HCT116 (cell line): ENCODE results near the gene ADRA1B. TPM values are rescaled to one million over a fixed set of nuclear protein-coding genes. Genes with fewer than 3 reads are reported as not detected.
"Not testable (repeated sequence)": the region's sequence is repeated elsewhere in the genome, so short reads cannot be mapped to it uniquely, and the experiment has no call there.

Experiments used
- ATAC-seq: fragments of 200-7000 bp; cut with Tn5 transposase; 2 replicates; pipeline ENCODE4 v1.9.1; 2020; ENCODE audit warnings: mild to moderate bottlenecking, moderate library complexity
- BruUV-seq: library from RNA; stranded (reverse); fragments of 400-500 nt; replicated peaks from 2 replicates; lab custom pipeline; 2021; lab: Mats Ljungman, UMichigan
- CTCF ChIA-PET: fragments of 300-600 bp; sonication (Branson Sonifier 250); formaldehyde crosslinking; loops from one replicate; lab custom pipeline; 2021; ENCODE audit warnings: antibody characterized with exemption; lab: Charles Lee
- POLR2A ChIA-PET: fragments of 300-600, 350-600 bp; sonication (Branson Sonifier 250); formaldehyde crosslinking; loops from one replicate; lab custom pipeline; 2021; ENCODE audit warnings: antibody characterized with exemption; lab: Charles Lee
- RAD21 ChIA-PET, 2 experiments: fragments of 300-600 bp; sonication (Branson Sonifier 250); formaldehyde crosslinking; loops; one replicate each; lab custom pipeline; 2023; ENCODE audit warnings: low total read pairs in 2 of 2; ENCODE audit not compliant: uncharacterized antibody in 2 of 2, unreplicated experiment in 2 of 2, low non-redundant PET in 1 of 2; lab: Charles Lee
- DNase-seq: peaks from one replicate; pipeline ENCODE4 v3.0.0-alpha.2; 2010; ENCODE audit warnings: low read depth, low spot score
- H2AFZ ChIP-seq: fragments of 200-600 bp; shearing (Covaris generic), sonication (generic); 2 replicates; pipeline ENCODE4 v1.6.1; 2017; ENCODE audit warnings: low read depth, mixed run types, mixed read lengths, antibody characterized with exemption, low read length; ENCODE audit not compliant: poor library complexity, severe bottlenecking
- H3K27ac ChIP-seq: 2 replicates; pipeline ENCODE4 v1.5.1; 2012; ENCODE audit warnings: low read depth, low read length
- H3K27me3 ChIP-seq: fragments of 200-600 bp; sonication (generic); 2 replicates; pipeline ENCODE4 v1.6.1; 2016; ENCODE audit warnings: mixed run types, low read length, mixed read lengths; ENCODE audit not compliant: insufficient read depth
- H3K36me3 ChIP-seq, 2 experiments: fragments of 200-500 bp in 1 of 2; fragments of 200-600 bp in 1 of 2; sonication (Bioruptor generic) in 1 of 2; sonication (generic) in 1 of 2; 2 replicates each; pipeline versions ENCODE4 v1.5.1 to v1.6.1; 2014 to 2016; ENCODE audit warnings: low read length in 2 of 2, inconsistent platforms in 1 of 2, mixed read lengths in 1 of 2, mixed run types in 1 of 2; ENCODE audit not compliant: insufficient read depth in 2 of 2, control insufficient read depth in 1 of 2
- H3K4me1 ChIP-seq, 2 experiments: fragments of 200-600 bp in 1 of 2; sonication (generic) in 1 of 2; 2 replicates each; pipeline versions ENCODE4 v1.5.1 to v1.6.1; 2012 to 2017; ENCODE audit warnings: low read length in 2 of 2, inconsistent platforms in 1 of 2, mild to moderate bottlenecking in 1 of 2, mixed read lengths in 1 of 2, mixed run types in 1 of 2, moderate library complexity in 1 of 2; ENCODE audit not compliant: insufficient read depth in 2 of 2, control insufficient read depth in 1 of 2
- H3K4me2 ChIP-seq: fragments of 200-600 bp; sonication (generic); 2 replicates; pipeline ENCODE4 v1.6.1; 2017; ENCODE audit warnings: mixed run types, low read length, mixed read lengths
- H3K4me3 ChIP-seq, 2 experiments: fragments of 200-600 bp in 1 of 2; sonication (generic) in 1 of 2; replicated peaks in 1 of 2; 2 replicates each; pipeline ENCODE4 v1.5.1; 2011 to 2016; ENCODE audit warnings: low read length in 2 of 2, control low read depth in 1 of 2, low read depth in 1 of 2, mild to moderate bottlenecking in 1 of 2, mixed read lengths in 1 of 2, mixed run types in 1 of 2
- H3K79me2 ChIP-seq: fragments of 200-600 bp; sonication (generic); 2 replicates; pipeline ENCODE4 v1.6.1; 2017; ENCODE audit warnings: mild to moderate bottlenecking, mixed run types, low read length, moderate library complexity, mixed read lengths; ENCODE audit not compliant: insufficient read depth
- H3K9ac ChIP-seq: fragments of 200-600 bp; sonication (generic); 2 replicates; pipeline ENCODE4 v1.6.1; 2016; ENCODE audit warnings: low read length, mixed read lengths
- H3K9me2 ChIP-seq: fragments of 200-600 bp; sonication (generic), shearing (Covaris generic); 2 replicates; pipeline ENCODE4 v1.6.1; 2017; ENCODE audit warnings: mixed run types, mild to moderate bottlenecking, moderate library complexity; ENCODE audit not compliant: insufficient read depth
- H3K9me3 ChIP-seq, 2 experiments: fragments of 200-500 bp in 1 of 2; fragments of 200-600 bp in 1 of 2; sonication (Bioruptor generic) in 1 of 2; sonication (generic) in 1 of 2; 2 replicates each; pipeline ENCODE4 v1.6.1; 2014 to 2017; ENCODE audit warnings: low read length in 2 of 2, mixed read lengths in 2 of 2, inconsistent platforms in 1 of 2, low read depth in 1 of 2, mild to moderate bottlenecking in 1 of 2, mixed run types in 1 of 2, moderate library complexity in 1 of 2; ENCODE audit not compliant: control insufficient read depth in 1 of 2, insufficient read depth in 1 of 2
- H4K20me1 ChIP-seq: fragments of 200-600 bp; sonication (generic), shearing (Covaris generic); 2 replicates; pipeline ENCODE4 v1.6.1; 2017; ENCODE audit warnings: mixed run types, mild to moderate bottlenecking, moderate library complexity; ENCODE audit not compliant: insufficient read depth
- CBX3 ChIP-seq: IDR thresholded peaks from 2 replicates; pipeline ENCODE4 v1.6.1; 2012; ENCODE audit warnings: low read depth
- EGR1 ChIP-seq: IDR thresholded peaks from 2 replicates; pipeline ENCODE4 v1.6.1; 2012; ENCODE audit warnings: low read depth
- EZH2 ChIP-seq: fragments of 200-600 bp; sonication (generic); IDR thresholded peaks from 2 replicates; pipeline ENCODE4 v1.6.1; 2017; ENCODE audit warnings: antibody characterized with exemption, mixed run types
- FOSL1 ChIP-seq: IDR thresholded peaks from 2 replicates; pipeline ENCODE4 v1.6.1; 2012; ENCODE audit warnings: low read depth
- POLR2AphosphoS5 ChIP-seq: IDR thresholded peaks from 2 replicates; pipeline ENCODE4 v1.6.1; 2011; ENCODE audit warnings: mild to moderate bottlenecking, low read depth, low read length, moderate library complexity
- ZFX ChIP-seq: fragments of 450-650 bp; IDR thresholded peaks from 2 replicates; pipeline ENCODE4 v1.6.1; 2017
- intact Hi-C: fragments of 100-400 bp; cut with micrococcal nuclease; formaldehyde crosslinking; loops from 2 replicates; pipeline ENCODE4 v1.10.0; 2022
- total RNA-seq: library from RNA; stranded (reverse); gene quantifications from one replicate; pipeline ENCODE4 v1.2.1, GENCODE V29; 2021; ENCODE audit not compliant: unreplicated experiment
- TF ChIP-seq, protein P1 (sequence below), 3 experiments: fragments of 200-600 bp in 1 of 3; sonication (generic) in 1 of 3; IDR thresholded peaks in 2 of 3; conservative IDR thresholded peaks in 1 of 3; 2 replicates each; pipeline ENCODE4 v1.5.1; 2012 to 2017; ENCODE audit warnings: low read depth in 2 of 3, low read length in 2 of 3, antibody characterized with exemption in 1 of 3, borderline replicate concordance in 1 of 3, control low read depth in 1 of 3, mild to moderate bottlenecking in 1 of 3, mixed read lengths in 1 of 3, mixed run types in 1 of 3, moderate library complexity in 1 of 3; ENCODE audit not compliant: insufficient read depth in 1 of 3

Gene ADRA1B
- total RNA-seq, 1 experiment from 2014 or later, result not detected

- ChIA-PET POLR2A (interaction anchor here (1.0 kb wide), 1 partner anchor 12 kb away, joined by 3 read pairs; no protein-coding TSS in a partner anchor), RAD21 (no interaction called here), CTCF (interaction anchor here (3.9 kb wide), 1 partner anchor 12 kb away, joined by 20 read pairs; no protein-coding TSS in a partner anchor)
- Histone ChIP-seq H3K36me3 (peaks cover 5 to 20% of the 10 kb centered on the region in 2 experiments; a peak in 3 of 4 replicates), H3K27me3 (no peaks in the 10 kb centered on the region), H3K27ac (peak overlapping the region; percentile 40; the same call in 1 of the 2 replicates), H3K4me3 (peak overlapping the region; percentile 99), H3K4me2 (peak overlapping the region; percentile 93), H3K4me1 (peaks cover 9 to 12% of the 10 kb centered on the region in 2 experiments; a peak in 2 of 4 replicates), H3K9me2 (no peaks in the 10 kb centered on the region), H4K20me1 (0 out of 2 replicates have a peak, but pooled peaks cover under 1% of the 10 kb centered on the region), H3K79me2 (peaks cover 42% of the 10 kb centered on the region), H2AFZ (no peak overlapping the region), H3K9ac (peak overlapping the region; percentile 90), H3K9me3 (no peaks in the 10 kb centered on the region)
- BruUV-seq, result no TSS peak
- intact Hi-C loops, result no loop called here
- DNase-seq (no peak), ATAC-seq (peak; percentile 9; the same call in 1 of the 2 replicates)
- TF ChIP-seq EGR1 (no peak), FOSL1 (no peak), POLR2AphosphoS5 (no peak)
- TF ChIP-seq, protein P1, sequence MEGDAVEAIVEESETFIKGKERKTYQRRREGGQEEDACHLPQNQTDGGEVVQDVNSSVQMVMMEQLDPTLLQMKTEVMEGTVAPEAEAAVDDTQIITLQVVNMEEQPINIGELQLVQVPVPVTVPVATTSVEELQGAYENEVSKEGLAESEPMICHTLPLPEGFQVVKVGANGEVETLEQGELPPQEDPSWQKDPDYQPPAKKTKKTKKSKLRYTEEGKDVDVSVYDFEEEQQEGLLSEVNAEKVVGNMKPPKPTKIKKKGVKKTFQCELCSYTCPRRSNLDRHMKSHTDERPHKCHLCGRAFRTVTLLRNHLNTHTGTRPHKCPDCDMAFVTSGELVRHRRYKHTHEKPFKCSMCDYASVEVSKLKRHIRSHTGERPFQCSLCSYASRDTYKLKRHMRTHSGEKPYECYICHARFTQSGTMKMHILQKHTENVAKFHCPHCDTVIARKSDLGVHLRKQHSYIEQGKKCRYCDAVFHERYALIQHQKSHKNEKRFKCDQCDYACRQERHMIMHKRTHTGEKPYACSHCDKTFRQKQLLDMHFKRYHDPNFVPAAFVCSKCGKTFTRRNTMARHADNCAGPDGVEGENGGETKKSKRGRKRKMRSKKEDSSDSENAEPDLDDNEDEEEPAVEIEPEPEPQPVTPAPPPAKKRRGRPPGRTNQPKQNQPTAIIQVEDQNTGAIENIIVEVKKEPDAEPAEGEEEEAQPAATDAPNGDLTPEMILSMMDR (IDR thresholded peaks at IDR 0.05 in 2 of 3, conservative IDR thresholded peaks at IDR 0.05 in 1 of 3; ENCODE audit: borderline replicate concordance in 1 of 3, insufficient read depth in 1 of 3, low read depth in 2 of 3, low read length in 2 of 3), result no peak
These were observed 93.3 kb downstream of the ADRA1B start for GRCh38 chr5:160009591-160009989.

- Histone ChIP-seq H3K4me1 (peaks cover 9 to 12% of the 10 kb centered on the region in 2 experiments; a peak in 2 of 4 replicates), H3K79me2 (peaks cover 56% of the 10 kb centered on the region), H3K4me3 (no peak overlapping the region), H3K9ac (no peak overlapping the region), H3K9me2 (no peaks in the 10 kb centered on the region), H3K36me3 (peaks cover 5 to 24% of the 10 kb centered on the region in 2 experiments; a peak in 3 of 4 replicates), H3K9me3 (no peaks in the 10 kb centered on the region), H2AFZ (no peak overlapping the region), H3K27ac (no peak overlapping the region), H3K4me2 (no peak overlapping the region), H3K27me3 (no peaks in the 10 kb centered on the region), H4K20me1 (0 out of 2 replicates have a peak, but pooled peaks cover 4% of the 10 kb centered on the region)
- no peak for TF ChIP-seq ZFX
- TF ChIP-seq EZH2, result no peak
- TF ChIP-seq CBX3, result no peak
- ChIA-PET RAD21 (no interaction called here), POLR2A (no interaction called here), CTCF (interaction anchor here (3.9 kb wide), 1 partner anchor 10 kb away, joined by 20 read pairs; no protein-coding TSS in a partner anchor)
- DNase-seq (no peak), ATAC-seq (no peak)
- intact Hi-C loops, result no loop called here
- BruUV-seq, result no TSS peak
These were observed 95.2 kb downstream of the ADRA1B start for GRCh38 chr5:160011471-160011870.

GRCh38 chr5:160014197-160014596 lies 97.9 kb downstream of the ADRA1B start:
- POLR2A ChIA-PET, RAD21 ChIA-PET, H2AFZ ChIP-seq, H3K9ac ChIP-seq, BruUV-seq, DNase-seq, H3K9me3 ChIP-seq, H3K27me3 ChIP-seq, H3K4me3 ChIP-seq, H3K4me2 ChIP-seq, CTCF ChIA-PET, H3K27ac ChIP-seq, H3K9me2 ChIP-seq, H4K20me1 ChIP-seq, intact Hi-C loops, H3K4me1 ChIP-seq: not testable (repeated sequence)
- ATAC-seq, result peak; percentile 33; the same call in 1 of the 2 replicates
- peaks cover 5 to 27% of the 10 kb centered on the region in 2 experiments; a peak in 3 of 4 replicates for H3K36me3 ChIP-seq
- peaks cover 69% of the 10 kb centered on the region for H3K79me2 ChIP-seq
